Renal pelvis (tissue), 4 donors: ENCODE results near the gene KDM7A. TPM values are rescaled to one million over a fixed set of nuclear protein-coding genes. Genes with fewer than 3 reads are reported as not detected.
"Not testable (repeated sequence)": the region's sequence is repeated elsewhere in the genome, so short reads cannot be mapped to it uniquely, and the experiment has no call there.

Source experiments
- DNase-seq: peaks from one replicate; pipeline ENCODE4 v3.0.0-alpha.2; 2013
- polyA plus RNA-seq, 3 donors: library from polyadenylated mRNA; unstranded; fragments of 120-200 nt; gene quantifications; one replicate each; pipeline ENCODE4 v1.2.1, GENCODE V29; 2013; ENCODE audit not compliant: insufficient read length in 3 of 3

KDM7A gene
- polyA plus RNA-seq, 3 donors: 9.5 to 18.2 (median 13.3) TPM

DNA sequence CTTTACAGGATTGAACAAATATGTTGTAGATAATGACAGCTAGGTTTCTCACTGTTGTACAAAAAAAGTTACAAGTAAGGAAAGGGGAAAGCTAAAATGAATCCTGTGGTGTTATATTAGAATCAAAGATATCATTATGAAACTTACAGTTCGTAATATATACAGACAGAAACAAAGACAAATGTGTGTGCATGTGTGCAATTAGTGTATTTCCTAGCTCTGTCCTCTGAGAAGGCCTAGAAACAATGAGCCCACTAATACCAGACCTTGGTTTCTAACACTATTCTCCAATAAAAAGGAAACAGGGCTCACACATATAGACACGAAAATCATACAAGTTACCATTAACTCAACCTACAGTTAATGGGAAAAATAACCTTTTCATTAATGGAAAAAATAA lies 8.0 kb downstream of the KDM7A start:
- no peak for DNase-seq

DNA sequence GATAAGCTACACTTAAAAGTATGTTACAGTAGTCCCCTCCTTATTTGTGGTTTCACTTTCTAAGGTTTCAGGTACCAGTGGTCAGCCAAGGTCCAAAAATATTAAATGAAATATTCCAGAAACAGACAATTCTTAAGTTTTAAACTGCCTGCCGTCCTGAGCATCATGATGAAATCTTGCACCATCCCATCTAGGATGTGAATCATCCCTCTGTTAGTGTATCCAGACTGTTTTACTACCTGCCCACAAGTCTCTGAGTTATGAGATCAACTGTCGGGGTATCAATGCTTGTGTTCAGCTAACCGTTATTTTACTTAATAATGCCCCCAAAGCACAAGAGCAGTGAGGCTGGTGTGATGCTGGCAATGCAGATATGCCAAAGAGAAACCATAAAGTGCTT lies 11.4 kb downstream of the KDM7A start:
- DNase-seq: no peak

GRCh38 chr7:140162081-140162480 lies 14.7 kb downstream of the KDM7A start:
- not testable (repeated sequence) for DNase-seq

GRCh38 chr7:140161047-140161446 lies 15.7 kb downstream of the KDM7A start:
- no peak for DNase-seq

- DNase-seq: no peak
These were observed 16.5 kb downstream of the KDM7A start for GRCh38 chr7:140160308-140160707.

- no peak for DNase-seq
These were observed 17.3 kb downstream of the KDM7A start for GRCh38 chr7:140159497-140159896.

GRCh38 chr7:140156460-140157080 lies 20.2 kb downstream of the KDM7A start:
- DNase-seq: no peak

DNA sequence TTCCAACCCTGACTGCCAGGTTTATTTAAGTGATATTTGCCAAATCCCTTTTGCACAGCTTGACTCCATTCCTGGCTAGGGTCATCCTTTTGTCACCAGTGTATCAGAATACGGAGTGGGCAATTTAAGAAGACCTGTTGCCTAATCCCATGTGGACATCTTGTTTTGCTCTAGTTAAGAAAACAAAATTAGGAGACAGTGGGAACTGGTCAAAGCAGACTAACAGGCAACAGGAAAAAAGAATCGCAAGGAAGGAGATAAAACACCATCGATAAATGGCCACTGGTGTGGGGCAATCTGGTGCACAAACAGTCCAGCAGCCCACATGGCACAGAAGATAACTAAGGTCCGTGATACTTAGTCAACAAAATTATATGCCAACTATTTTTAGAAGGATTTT lies 21.4 kb downstream of the KDM7A start:
- DNase-seq: no peak

DNA sequence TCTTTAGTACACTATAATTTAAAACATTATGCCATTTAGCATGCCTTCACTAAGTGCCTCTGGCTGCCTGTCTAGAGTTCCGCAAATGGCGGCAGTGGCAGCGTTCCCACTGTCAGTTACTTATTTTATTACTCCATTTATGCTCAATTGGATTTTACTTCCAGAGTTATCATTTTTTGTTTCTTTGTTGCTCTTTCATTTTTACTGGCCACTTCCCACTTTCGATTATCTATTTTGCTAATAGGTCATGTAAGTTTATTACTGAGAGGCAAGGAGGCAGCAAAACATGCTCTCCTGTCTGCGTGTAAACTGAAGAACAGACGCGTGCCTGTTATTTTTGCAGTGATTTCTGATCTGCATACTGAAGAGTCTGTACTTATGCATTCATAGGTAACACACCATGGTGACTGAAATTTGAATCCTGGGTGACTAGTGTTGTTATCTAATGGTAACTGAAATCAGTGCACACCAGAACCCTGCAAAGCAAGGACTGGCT lies 23.1 kb downstream of the KDM7A start:
- DNase-seq: no peak

GRCh38 chr7:140146574-140146973 lies 30.2 kb downstream of the KDM7A start:
- DNase-seq: peak; percentile 7

GRCh38 chr7:140145709-140146108 lies 31.1 kb downstream of the KDM7A start:
- no peak for DNase-seq

DNA sequence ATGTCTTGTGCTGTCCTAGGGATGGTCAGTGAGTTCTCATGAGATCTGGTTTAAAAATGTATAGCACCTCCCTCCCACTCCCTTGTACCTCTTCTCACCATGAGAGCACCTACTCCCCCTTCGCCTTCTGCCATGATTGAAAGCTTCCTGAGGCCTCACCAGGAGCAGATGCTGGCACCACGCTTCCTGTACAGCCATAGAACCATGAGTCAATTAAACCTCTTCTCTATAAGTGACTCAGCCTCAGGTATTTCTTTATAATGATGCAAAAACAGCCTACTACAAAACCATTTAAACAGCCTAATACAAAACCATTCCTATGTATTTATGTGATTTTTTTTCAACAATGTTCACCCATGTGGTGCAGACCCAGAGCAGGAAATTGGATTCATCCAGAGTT lies 32.0 kb downstream of the KDM7A start:
- DNase-seq: no peak

GRCh38 chr7:140143997-140144396 lies 32.8 kb downstream of the KDM7A start:
- no peak for DNase-seq

- no peak for DNase-seq
These were observed 34.8 kb downstream of the KDM7A start for GRCh38 chr7:140142031-140142430.

DNA sequence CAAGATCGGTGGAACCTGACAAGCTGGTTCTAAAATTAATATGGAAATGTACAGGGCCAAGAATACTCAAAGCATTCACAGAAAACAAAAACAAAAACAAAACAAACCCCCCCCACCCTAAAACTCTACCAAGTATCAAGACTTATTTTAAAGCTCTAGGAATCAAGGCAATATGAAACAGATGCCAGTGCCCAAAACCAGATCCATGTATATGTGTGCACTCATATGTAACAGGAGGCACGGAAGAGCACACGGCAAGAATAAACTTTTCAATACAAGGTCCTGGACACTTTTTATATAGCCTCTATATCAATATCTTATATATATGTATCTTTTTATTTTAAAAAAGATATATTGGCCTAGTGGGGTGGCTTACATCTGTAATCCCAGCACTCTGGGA lies 35.5 kb downstream of the KDM7A start:
- DNase-seq: no peak

DNA sequence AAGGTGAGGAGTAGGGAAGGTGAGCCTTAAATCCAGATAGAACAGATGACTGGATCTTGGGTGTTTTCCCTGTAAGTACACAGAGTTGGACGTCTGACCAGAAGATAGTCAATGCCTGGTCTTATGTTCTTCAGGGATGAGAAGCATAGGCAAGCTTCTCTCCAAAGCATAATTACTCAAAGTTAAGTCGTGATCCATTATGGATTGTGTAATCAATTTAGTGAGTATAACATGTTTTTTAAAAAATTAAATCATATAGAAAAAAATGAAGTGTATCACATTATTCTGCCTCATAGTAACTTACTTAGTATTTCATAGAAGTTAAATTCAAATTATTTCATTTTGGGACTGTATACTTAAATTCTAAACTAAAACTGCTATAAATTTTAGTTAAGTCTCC lies 39.7 kb downstream of the KDM7A start:
- no peak for DNase-seq

- no peak for DNase-seq
These were observed 40.7 kb downstream of the KDM7A start for GRCh38 chr7:140136073-140136472.

DNA sequence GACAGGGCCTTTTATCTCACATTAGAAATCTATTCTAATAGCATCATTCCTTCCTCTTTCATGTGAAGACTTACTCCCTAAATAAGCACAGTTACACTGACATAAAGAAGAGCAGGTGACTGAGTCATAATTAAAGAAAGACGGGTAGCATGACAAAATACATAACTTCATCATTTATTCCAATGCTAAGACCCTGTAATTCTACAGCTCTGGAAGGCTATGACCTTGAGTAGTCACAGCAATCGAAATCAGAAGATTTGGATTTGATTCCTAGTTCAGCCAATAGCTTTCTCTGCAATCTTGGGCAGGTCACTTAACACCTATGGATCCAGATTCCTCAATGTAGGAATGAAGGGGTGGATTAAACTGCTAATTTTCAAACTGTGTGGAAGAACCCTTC lies 42.7 kb downstream of the KDM7A start:
- no peak for DNase-seq

- no peak for DNase-seq
These were observed 49.2 kb downstream of the KDM7A start for GRCh38 chr7:140127360-140128127.

GRCh38 chr7:140126435-140127034 lies 50.2 kb downstream of the KDM7A start:
- DNase-seq: no peak

- no peak for DNase-seq
These were observed 53.8 kb downstream of the KDM7A start for GRCh38 chr7:140122965-140123364.

- no peak for DNase-seq
These were observed 55.5 kb downstream of the KDM7A start for GRCh38 chr7:140121326-140121725.

- not testable (repeated sequence) for DNase-seq
These were observed 62.0 kb downstream of the KDM7A start for GRCh38 chr7:140114817-140115216.
